Measurements from ENCODE around the gene XBP1. TPM values are rescaled to one million over a fixed set of nuclear protein-coding genes. Genes with fewer than 3 reads are reported as not detected.
A peak's percentile ranks its signal among the peaks of the same experiment; 100 is the strongest.

Gene XBP1
- total and polyA plus RNA-seq, 2 of the 13 experiments (the other 11 are each of a cell fraction or from before 2014, with no cell fraction given): 416 to 427 TPM

GRCh38 chr22:28801845-28802594 is 1.7 kb upstream of the XBP1 start (continued):
- TF ChIP-seq, protein P1, sequence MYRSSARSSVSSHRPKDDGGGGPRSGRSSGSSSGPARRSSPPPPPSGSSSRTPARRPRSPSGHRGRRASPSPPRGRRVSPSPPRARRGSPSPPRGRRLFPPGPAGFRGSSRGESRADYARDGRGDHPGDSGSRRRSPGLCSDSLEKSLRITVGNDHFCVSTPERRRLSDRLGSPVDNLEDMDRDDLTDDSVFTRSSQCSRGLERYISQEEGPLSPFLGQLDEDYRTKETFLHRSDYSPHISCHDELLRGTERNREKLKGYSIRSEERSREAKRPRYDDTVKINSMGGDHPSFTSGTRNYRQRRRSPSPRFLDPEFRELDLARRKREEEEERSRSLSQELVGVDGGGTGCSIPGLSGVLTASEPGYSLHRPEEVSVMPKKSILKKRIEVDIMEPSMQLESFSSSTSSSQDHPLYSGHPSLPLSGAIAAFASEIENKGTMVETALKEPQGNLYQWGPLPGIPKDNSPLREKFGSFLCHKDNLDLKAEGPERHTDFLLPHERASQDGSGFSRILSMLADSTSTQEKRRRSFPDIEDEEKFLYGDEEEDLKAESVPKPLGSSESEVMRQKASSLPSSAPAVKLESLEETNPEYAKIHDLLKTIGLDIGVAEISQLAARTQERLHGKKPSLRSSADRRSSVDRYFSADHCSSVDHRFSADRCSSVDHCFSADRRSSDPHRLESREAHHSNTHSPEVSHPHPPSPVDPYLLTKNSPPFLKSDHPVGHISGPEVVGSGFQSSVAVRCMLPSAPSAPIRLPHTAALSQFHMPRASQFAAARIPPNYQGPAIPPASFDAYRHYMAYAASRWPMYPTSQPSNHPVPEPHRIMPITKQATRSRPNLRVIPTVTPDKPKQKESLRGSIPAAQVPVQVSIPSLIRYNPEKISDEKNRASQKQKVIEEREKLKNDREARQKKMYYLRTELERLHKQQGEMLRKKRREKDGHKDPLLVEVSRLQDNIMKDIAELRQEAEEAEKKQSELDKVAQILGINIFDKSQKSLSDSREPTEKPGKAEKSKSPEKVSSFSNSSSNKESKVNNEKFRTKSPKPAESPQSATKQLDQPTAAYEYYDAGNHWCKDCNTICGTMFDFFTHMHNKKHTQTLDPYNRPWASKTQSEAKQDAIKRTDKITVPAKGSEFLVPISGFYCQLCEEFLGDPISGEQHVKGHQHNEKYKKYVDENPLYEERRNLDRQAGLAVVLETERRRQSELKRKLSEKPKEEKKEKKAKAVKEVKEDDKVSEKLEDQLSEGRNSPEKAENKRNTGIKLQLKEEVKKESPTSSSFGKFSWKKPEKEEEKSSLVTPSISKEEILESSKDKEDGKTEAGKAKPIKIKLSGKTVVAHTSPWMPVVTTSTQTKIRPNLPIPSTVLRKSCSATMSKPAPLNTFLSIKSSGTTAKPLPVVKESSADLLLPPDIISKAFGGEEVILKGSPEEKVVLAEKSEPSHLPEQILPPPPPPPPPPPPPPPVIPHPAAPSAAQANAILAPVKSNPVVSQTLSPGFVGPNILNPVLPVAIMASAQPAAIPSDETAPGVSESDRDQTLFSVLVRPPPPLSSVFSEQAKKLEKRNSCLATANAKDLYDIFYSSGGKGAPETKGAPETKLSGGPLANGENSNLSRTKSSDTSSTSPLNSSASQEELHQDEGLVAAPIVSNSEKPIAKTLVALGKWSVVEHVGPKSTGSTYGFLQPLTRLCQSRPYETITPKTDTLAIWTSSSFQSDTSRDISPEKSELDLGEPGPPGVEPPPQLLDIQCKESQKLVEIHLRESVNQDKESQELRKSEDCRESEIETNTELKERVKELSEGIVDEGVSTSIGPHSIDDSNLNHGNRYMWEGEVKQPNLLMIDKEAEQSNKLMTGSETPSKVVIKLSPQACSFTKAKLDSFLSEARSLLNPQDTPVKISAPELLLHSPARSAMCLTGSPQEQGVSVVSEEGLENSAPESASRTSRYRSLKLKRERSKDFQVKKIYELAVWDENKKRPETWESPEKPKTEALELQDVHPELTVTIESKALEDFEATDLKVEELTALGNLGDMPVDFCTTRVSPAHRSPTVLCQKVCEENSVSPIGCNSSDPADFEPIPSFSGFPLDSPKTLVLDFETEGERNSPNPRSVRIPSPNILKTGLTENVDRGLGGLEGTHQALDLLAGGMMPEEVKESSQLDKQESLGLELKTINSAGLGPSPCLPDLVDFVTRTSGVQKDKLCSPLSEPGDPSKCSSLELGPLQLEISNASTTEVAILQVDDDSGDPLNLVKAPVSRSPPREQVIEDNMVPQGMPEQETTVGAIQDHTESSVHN (CRISPR knock-in tag; IDR thresholded peaks at IDR 0.05): no peak
- no peak for TF ChIP-seq FOXP1 (IDR thresholded peaks at IDR 0.05)
- TF ChIP-seq FOXP1 (CRISPR knock-in tag; IDR thresholded peaks at IDR 0.05): peak; percentile 64
- TF ChIP-seq SALL2 (CRISPR knock-in tag; IDR thresholded peaks at IDR 0.05): 0 out of 2 replicates have a peak, but pooled peaks have one; percentile 57
- TF ChIP-seq ZNF747 (CRISPR knock-in tag; IDR thresholded peaks at IDR 0.05; ENCODE audit: borderline replicate concordance): peak; percentile 41; the same call in 1 of the 2 replicates
- peak; percentile 81; the same call in 1 of the 2 replicates for TF ChIP-seq HINFP (CRISPR knock-in tag; IDR thresholded peaks at IDR 0.05; ENCODE audit: low read depth)
- 0 out of 2 replicates have a peak, but pooled peaks have one; percentile 35 for TF ChIP-seq ZNF264 (CRISPR knock-in tag; IDR thresholded peaks at IDR 0.05)
- peak; percentile 55; the same call in 1 of the 2 replicates for TF ChIP-seq DRAP1 (CRISPR knock-in tag; IDR thresholded peaks at IDR 0.05)
- TF ChIP-seq, protein P2, sequence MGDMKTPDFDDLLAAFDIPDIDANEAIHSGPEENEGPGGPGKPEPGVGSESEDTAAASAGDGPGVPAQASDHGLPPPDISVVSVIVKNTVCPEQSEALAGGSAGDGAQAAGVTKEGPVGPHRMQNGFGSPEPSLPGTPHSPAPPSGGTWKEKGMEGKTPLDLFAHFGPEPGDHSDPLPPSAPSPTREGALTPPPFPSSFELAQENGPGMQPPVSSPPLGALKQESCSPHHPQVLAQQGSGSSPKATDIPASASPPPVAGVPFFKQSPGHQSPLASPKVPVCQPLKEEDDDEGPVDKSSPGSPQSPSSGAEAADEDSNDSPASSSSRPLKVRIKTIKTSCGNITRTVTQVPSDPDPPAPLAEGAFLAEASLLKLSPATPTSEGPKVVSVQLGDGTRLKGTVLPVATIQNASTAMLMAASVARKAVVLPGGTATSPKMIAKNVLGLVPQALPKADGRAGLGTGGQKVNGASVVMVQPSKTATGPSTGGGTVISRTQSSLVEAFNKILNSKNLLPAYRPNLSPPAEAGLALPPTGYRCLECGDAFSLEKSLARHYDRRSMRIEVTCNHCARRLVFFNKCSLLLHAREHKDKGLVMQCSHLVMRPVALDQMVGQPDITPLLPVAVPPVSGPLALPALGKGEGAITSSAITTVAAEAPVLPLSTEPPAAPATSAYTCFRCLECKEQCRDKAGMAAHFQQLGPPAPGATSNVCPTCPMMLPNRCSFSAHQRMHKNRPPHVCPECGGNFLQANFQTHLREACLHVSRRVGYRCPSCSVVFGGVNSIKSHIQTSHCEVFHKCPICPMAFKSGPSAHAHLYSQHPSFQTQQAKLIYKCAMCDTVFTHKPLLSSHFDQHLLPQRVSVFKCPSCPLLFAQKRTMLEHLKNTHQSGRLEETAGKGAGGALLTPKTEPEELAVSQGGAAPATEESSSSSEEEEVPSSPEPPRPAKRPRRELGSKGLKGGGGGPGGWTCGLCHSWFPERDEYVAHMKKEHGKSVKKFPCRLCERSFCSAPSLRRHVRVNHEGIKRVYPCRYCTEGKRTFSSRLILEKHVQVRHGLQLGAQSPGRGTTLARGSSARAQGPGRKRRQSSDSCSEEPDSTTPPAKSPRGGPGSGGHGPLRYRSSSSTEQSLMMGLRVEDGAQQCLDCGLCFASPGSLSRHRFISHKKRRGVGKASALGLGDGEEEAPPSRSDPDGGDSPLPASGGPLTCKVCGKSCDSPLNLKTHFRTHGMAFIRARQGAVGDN (CRISPR knock-in tag; IDR thresholded peaks at IDR 0.05): peak; percentile 26
- TF ChIP-seq SIX4 (CRISPR knock-in tag; IDR thresholded peaks at IDR 0.05): 0 out of 2 replicates have a peak, but pooled peaks have one; percentile 29
- TF ChIP-seq NR2F1 (CRISPR knock-in tag; IDR thresholded peaks at IDR 0.05): no peak
- peak; percentile 80; the same call in 1 of the 2 replicates for TF ChIP-seq ZNF558 (CRISPR knock-in tag; IDR thresholded peaks at IDR 0.05; ENCODE audit: borderline replicate concordance)
- no peak for TF ChIP-seq GABPA (IDR thresholded peaks at IDR 0.05; ENCODE audit: low read depth, low read length)
- TF ChIP-seq GABPA (CRISPR knock-in tag; IDR thresholded peaks at IDR 0.05; ENCODE audit: low read depth): peak; percentile 81

Data from HepG2 (cell line).